Tibial nerve (tissue), 3 donors: ENCODE results near the gene NRXN3.

ENCODE experiments used
- CTCF ChIP-seq, 5 experiments: fragments of 200-600 bp in 3 of 5; fragments of 450-650 bp in 2 of 5; sonication (generic) in 3 of 5; IDR thresholded peaks; one replicate each; pipeline ENCODE4 v1.5.1; 2016 to 2019; ENCODE audit warnings: antibody characterized with exemption in 5 of 5, mild to moderate bottlenecking in 3 of 5, moderate library complexity in 2 of 5
- POLR2A ChIP-seq, 2 donors: fragments of 450-650 bp; IDR thresholded peaks; one replicate each; pipeline ENCODE4 v1.6.1; 2017; ENCODE audit warnings: antibody characterized with exemption in 2 of 2, mild to moderate bottlenecking in 2 of 2, moderate library complexity in 2 of 2

DNA sequence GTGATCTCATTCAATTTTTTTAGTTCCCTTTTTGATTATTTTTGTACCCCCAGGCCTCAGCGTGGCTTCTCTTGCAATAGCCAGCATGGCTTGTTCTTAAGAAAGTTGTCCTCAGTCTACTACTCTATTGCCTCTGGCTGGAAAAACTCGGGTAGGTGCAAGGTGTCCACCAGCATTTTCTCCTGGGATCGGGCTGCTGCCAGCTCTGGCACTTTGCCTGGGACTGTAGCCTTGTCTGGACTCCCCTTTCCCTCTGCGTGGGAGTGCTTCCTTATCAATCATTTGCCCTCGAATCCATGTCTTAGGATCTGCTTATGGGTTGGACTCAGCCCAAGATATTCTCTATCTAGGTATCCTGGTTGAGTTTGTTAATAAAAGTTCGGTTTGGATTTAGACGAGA, 1267.8 kb downstream of the NRXN3 start:
- TF ChIP-seq CTCF (IDR thresholded peaks at IDR 0.05) (no peak), POLR2A (IDR thresholded peaks at IDR 0.05) (no peak)
